OCI-LY3 (cell line): ENCODE measurements around the gene HS6ST1.

Experiments used
- H2AFZ ChIP-seq: fragments of 200-600, 300-600 bp; shearing (Covaris generic); 2 replicates; pipeline ENCODE4 v1.6.0; 2014; ENCODE audit warnings: antibody characterized with exemption, low read depth, low read length
- H3K27ac ChIP-seq: fragments of 200-600, 300-600 bp; sonication (generic); 2 replicates; pipeline ENCODE4 v1.5.1; 2014; ENCODE audit warnings: mild to moderate bottlenecking, low read length, moderate library complexity, mixed read lengths
- H3K27me3 ChIP-seq: fragments of 200-600, 300-600 bp; sonication (generic); 2 replicates; pipeline ENCODE4 v1.6.1; 2014; ENCODE audit warnings: low read depth, low read length, mixed read lengths
- H3K36me3 ChIP-seq: fragments of 200-600, 300-600 bp; sonication (generic); replicated peaks from 2 replicates; pipeline ENCODE3; 2014; ENCODE audit warnings: low read depth, low read length, mixed read lengths
- H3K4me1 ChIP-seq: fragments of 300-600, 200-600 bp; sonication (generic); 2 replicates; pipeline ENCODE4 v1.6.1; 2014; ENCODE audit warnings: low read length, mixed read lengths
- H3K4me2 ChIP-seq: fragments of 200-600, 300-600 bp; sonication (generic); 2 replicates; pipeline ENCODE4 v1.6.1; 2014; ENCODE audit warnings: low read length, mixed read lengths
- H3K4me3 ChIP-seq: fragments of 300-600, 200-600 bp; sonication (generic); 2 replicates; pipeline ENCODE4 v1.5.1; 2014; ENCODE audit warnings: antibody characterized with exemption, mild to moderate bottlenecking, low read length, moderate library complexity
- H3K79me2 ChIP-seq: fragments of 300-600, 200-600 bp; shearing (Covaris generic); 2 replicates; pipeline ENCODE4 v1.6.1; 2014; ENCODE audit warnings: mild to moderate bottlenecking, low read length, mixed read lengths
- H3K9ac ChIP-seq: fragments of 300-600, 200-600 bp; shearing (Covaris generic); 2 replicates; pipeline ENCODE4 v1.6.0; 2014; ENCODE audit warnings: mild to moderate bottlenecking, low read length, moderate library complexity
- H3K9me3 ChIP-seq: fragments of 200-600, 300-600 bp; shearing (Covaris generic); 2 replicates; pipeline ENCODE4 v1.6.1; 2014; ENCODE audit warnings: low read length, mixed read lengths; ENCODE audit not compliant: insufficient read depth
- H4K20me1 ChIP-seq: fragments of 200-600, 300-600 bp; sonication (generic); 2 replicates; pipeline ENCODE4 v1.6.1; 2016; ENCODE audit warnings: low read length, mixed read lengths; ENCODE audit not compliant: insufficient read depth
- CTCF ChIP-seq: fragments of 200-600, 300-600 bp; sonication (generic); IDR thresholded peaks from 2 replicates; pipeline ENCODE4 v1.5.1; 2014; ENCODE audit warnings: antibody characterized with exemption, low read length, low read depth
- EZH2phosphoT487 ChIP-seq: fragments of 200-600 bp; shearing (Covaris generic); IDR thresholded peaks from 2 replicates; pipeline ENCODE4 v1.6.1; 2018; ENCODE audit warnings: antibody characterized with exemption, mixed run types, low read depth

The HS6ST1 gene

GRCh38 chr2:128276878-128277675 lies 41.6 kb downstream of the HS6ST1 start:
- Histone ChIP-seq H3K9me3 (no peaks in the 10 kb centered on the region), H4K20me1 (peaks cover 12% of the 10 kb centered on the region; the same call in 1 of the 2 replicates)

GRCh38 chr2:128275498-128276045 lies 43.1 kb downstream of the HS6ST1 start:
- Histone ChIP-seq H3K9ac (no peak overlapping the region), H3K27me3 (no peaks in the 10 kb centered on the region), H3K27ac (no peak overlapping the region), H3K36me3 (peaks cover 20% of the 10 kb centered on the region), H3K4me1 (no peaks in the 10 kb centered on the region), H2AFZ (no peak overlapping the region), H4K20me1 (peaks cover 14% of the 10 kb centered on the region; the same call in 1 of the 2 replicates), H3K4me2 (no peak overlapping the region), H3K4me3 (no peak overlapping the region), H3K9me3 (no peaks in the 10 kb centered on the region), H3K79me2 (0 out of 2 replicates have a peak, but pooled peaks cover 2% of the 10 kb centered on the region)
- TF ChIP-seq EZH2phosphoT487, result no peak
- no peak for TF ChIP-seq CTCF

More at GRCh38 chr2:128276878-128277675, 41.6 kb downstream of the HS6ST1 start:
- no peak overlapping the region for H2AFZ ChIP-seq
- H3K27me3 ChIP-seq, result no peaks in the 10 kb centered on the region
- no peak overlapping the region for H3K27ac ChIP-seq
- no peaks in the 10 kb centered on the region for H3K4me1 ChIP-seq
- H3K4me3 ChIP-seq, result no peak overlapping the region
- H3K9ac ChIP-seq, result no peak overlapping the region
- 0 out of 2 replicates have a peak, but pooled peaks cover 2% of the 10 kb centered on the region for H3K79me2 ChIP-seq
- TF ChIP-seq EZH2phosphoT487 (no peak), CTCF (no peak)
- peaks cover 20% of the 10 kb centered on the region for H3K36me3 ChIP-seq
- no peak overlapping the region for H3K4me2 ChIP-seq

GRCh38 chr2:128274218-128274617 lies 44.5 kb downstream of the HS6ST1 start:
- Histone ChIP-seq H3K4me1 (no peaks in the 10 kb centered on the region), H3K79me2 (0 out of 2 replicates have a peak, but pooled peaks cover 2% of the 10 kb centered on the region), H3K27me3 (no peaks in the 10 kb centered on the region), H2AFZ (no peak overlapping the region), H4K20me1 (peaks cover 10% of the 10 kb centered on the region; the same call in 1 of the 2 replicates), H3K9me3 (no peaks in the 10 kb centered on the region), H3K36me3 (peaks cover 20% of the 10 kb centered on the region), H3K9ac (no peak overlapping the region), H3K27ac (no peak overlapping the region), H3K4me3 (no peak overlapping the region), H3K4me2 (no peak overlapping the region)
- TF ChIP-seq EZH2phosphoT487 (no peak), CTCF (no peak)

- no peak overlapping the region for H3K27ac ChIP-seq
- no peak overlapping the region for H3K4me3 ChIP-seq
- no peaks in the 10 kb centered on the region for H3K9me3 ChIP-seq
- peaks cover 20% of the 10 kb centered on the region for H3K36me3 ChIP-seq
- H3K4me2 ChIP-seq, result no peak overlapping the region
- H4K20me1 ChIP-seq, result peaks cover 10% of the 10 kb centered on the region; the same call in 1 of the 2 replicates
- no peak overlapping the region for H3K9ac ChIP-seq
- no peaks in the 10 kb centered on the region for H3K4me1 ChIP-seq
- 0 out of 2 replicates have a peak, but pooled peaks cover 2% of the 10 kb centered on the region for H3K79me2 ChIP-seq
- TF ChIP-seq CTCF (no peak), EZH2phosphoT487 (no peak)
- H2AFZ ChIP-seq, result no peak overlapping the region
- H3K27me3 ChIP-seq, result no peaks in the 10 kb centered on the region
These were observed 45.1 kb downstream of the HS6ST1 start for GRCh38 chr2:128273469-128274081.
